Ishikawa (cell line): Measurements from ENCODE around the gene ROR1.

Experiments used
- CEBPB ChIP-seq: IDR thresholded peaks from 2 replicates; pipeline ENCODE4 v1.6.1; 2012
- CREB1 ChIP-seq: IDR thresholded peaks from 2 replicates; pipeline ENCODE4 v1.6.1; 2012; ENCODE audit warnings: low read depth
- EGR1 ChIP-seq: IDR thresholded peaks from 2 replicates; pipeline ENCODE4 v1.6.1; 2012
- EP300 ChIP-seq: IDR thresholded peaks from 2 replicates; pipeline ENCODE4 v1.6.1; 2012; ENCODE audit warnings: borderline replicate concordance
- MAX ChIP-seq: IDR thresholded peaks from 2 replicates; pipeline ENCODE4 v1.6.1; 2012
- RAD21 ChIP-seq: IDR thresholded peaks from 2 replicates; pipeline ENCODE4 v1.6.1; 2012; ENCODE audit warnings: low read depth
- TAF1 ChIP-seq: IDR thresholded peaks from 2 replicates; pipeline ENCODE4 v1.6.1; 2012; ENCODE audit warnings: low read depth, mild to moderate bottlenecking
- TCF12 ChIP-seq: IDR thresholded peaks from 2 replicates; pipeline ENCODE4 v1.6.1; 2012; ENCODE audit warnings: low read depth
- TEAD4 ChIP-seq: IDR thresholded peaks from 2 replicates; pipeline ENCODE4 v1.6.1; 2012
- YY1 ChIP-seq: IDR thresholded peaks from 2 replicates; pipeline ENCODE4 v1.6.1; 2012; ENCODE audit warnings: low read depth
- ZBTB7A ChIP-seq: IDR thresholded peaks from 2 replicates; pipeline ENCODE4 v1.6.1; 2012; ENCODE audit warnings: low read depth
- TF ChIP-seq, protein P1 (sequence below): IDR thresholded peaks from 2 replicates; pipeline ENCODE4 v1.6.1; 2012; ENCODE audit warnings: low read depth, mild to moderate bottlenecking
- TF ChIP-seq, protein P2 (sequence below): IDR thresholded peaks from 2 replicates; pipeline ENCODE4 v1.6.1; 2012

DNA sequence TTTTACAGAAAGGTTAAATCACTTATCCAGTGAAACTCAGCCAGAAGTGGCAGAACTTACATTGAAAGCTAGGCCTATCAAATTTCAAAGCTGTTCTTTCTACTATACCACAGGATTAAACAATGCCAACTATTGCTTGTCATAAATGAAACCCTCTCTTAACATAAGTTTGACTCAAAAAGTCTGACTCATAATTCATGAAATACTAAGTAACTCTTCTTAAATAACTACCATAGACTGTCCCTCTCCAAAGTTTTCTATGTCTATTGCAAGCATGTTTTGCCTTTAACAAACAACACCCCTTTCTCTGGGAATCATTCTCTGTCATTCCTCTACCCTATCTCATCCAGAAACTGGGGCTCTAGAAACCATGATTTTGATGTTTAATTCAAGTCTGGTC is 320.1 kb downstream of the ROR1 start:
- TF ChIP-seq EGR1 (no peak), TAF1 (no peak), EP300 (no peak), YY1 (no peak), CEBPB (no peak), CREB1 (no peak), MAX (no peak), ZBTB7A (no peak), RAD21 (no peak), TEAD4 (no peak), TCF12 (no peak)
- TF ChIP-seq, protein P1, sequence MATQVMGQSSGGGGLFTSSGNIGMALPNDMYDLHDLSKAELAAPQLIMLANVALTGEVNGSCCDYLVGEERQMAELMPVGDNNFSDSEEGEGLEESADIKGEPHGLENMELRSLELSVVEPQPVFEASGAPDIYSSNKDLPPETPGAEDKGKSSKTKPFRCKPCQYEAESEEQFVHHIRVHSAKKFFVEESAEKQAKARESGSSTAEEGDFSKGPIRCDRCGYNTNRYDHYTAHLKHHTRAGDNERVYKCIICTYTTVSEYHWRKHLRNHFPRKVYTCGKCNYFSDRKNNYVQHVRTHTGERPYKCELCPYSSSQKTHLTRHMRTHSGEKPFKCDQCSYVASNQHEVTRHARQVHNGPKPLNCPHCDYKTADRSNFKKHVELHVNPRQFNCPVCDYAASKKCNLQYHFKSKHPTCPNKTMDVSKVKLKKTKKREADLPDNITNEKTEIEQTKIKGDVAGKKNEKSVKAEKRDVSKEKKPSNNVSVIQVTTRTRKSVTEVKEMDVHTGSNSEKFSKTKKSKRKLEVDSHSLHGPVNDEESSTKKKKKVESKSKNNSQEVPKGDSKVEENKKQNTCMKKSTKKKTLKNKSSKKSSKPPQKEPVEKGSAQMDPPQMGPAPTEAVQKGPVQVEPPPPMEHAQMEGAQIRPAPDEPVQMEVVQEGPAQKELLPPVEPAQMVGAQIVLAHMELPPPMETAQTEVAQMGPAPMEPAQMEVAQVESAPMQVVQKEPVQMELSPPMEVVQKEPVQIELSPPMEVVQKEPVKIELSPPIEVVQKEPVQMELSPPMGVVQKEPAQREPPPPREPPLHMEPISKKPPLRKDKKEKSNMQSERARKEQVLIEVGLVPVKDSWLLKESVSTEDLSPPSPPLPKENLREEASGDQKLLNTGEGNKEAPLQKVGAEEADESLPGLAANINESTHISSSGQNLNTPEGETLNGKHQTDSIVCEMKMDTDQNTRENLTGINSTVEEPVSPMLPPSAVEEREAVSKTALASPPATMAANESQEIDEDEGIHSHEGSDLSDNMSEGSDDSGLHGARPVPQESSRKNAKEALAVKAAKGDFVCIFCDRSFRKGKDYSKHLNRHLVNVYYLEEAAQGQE: no peak
- TF ChIP-seq, protein P2, sequence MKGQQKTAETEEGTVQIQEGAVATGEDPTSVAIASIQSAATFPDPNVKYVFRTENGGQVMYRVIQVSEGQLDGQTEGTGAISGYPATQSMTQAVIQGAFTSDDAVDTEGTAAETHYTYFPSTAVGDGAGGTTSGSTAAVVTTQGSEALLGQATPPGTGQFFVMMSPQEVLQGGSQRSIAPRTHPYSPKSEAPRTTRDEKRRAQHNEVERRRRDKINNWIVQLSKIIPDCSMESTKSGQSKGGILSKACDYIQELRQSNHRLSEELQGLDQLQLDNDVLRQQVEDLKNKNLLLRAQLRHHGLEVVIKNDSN: no peak
